Measurements from ENCODE around the gene PTX4. TPM values are rescaled to one million over a fixed set of nuclear protein-coding genes. Genes with fewer than 3 reads are reported as not detected.
A peak's percentile ranks its signal among the peaks of the same experiment; 100 is the strongest.

PTX4 gene
- total and polyA plus RNA-seq, 4 donors: 0.08 to 0.61 TPM; not detected in 2

DNA sequence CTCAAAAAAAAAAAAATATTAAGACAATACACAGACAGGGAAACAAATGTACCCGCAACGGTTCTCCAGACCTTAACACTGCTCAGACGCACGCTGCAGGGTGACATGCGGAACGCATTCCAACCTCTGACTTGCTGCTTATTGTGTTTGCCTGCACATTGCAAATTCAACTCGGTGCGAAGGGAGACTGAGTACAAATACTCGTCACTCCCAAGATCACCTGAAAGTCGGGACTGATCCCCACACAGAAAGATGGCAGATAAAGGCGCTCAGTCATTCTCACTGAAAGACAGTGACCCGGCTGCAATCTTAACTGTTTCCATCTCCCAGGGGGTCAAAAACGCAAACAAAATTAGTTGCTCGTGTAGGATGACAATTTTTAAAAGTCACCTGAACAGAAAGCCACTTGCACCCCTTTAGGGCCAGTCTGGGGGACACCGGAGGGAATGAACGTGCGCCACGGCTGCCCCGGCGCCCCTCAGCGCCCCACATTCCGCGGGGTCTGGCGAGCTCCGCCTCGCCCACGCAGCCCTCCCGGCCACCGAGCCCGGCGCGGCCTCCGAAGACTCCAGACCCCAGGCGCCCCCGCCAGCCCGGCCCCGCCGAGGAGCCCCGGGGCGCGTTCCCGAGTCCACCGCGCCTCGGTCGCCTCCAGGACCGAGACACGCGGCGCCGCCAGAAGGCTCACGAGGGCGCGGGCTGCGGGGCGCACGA lies 14.5 kb downstream of the PTX4 start:
- Histone ChIP-seq H3K27ac (ENCODE audit: low read depth in 1 of 2, low read length in 2 of 2) (no peak overlapping the region), H3K4me1 (ENCODE audit: control insufficient read depth in 4 of 4, insufficient read depth in 4 of 4, low read length in 3 of 4) (peaks cover 13 to 35% (median 24%) of the 10 kb centered on the region in 4 donors), H3K36me3 (ENCODE audit: control insufficient read depth in 4 of 4, insufficient read depth in 3 of 4, low read depth in 1 of 4, low read length in 3 of 4) (no peaks in the 10 kb centered on the region), H3K9me3 (ENCODE audit: control insufficient read depth in 4 of 4, low read length in 3 of 4) (peaks cover 0 to 1% (median 0%) of the 10 kb centered on the region in 4 donors), H3K27me3 (ENCODE audit: control insufficient read depth in 4 of 4, insufficient read depth in 4 of 4, low read length in 3 of 4) (no peaks in the 10 kb centered on the region), H3K9ac (ENCODE audit: low read depth in 1 of 2, low read length in 2 of 2) (peak overlapping the region; percentile 66 to 72), H3K4me3 (ENCODE audit: low read depth in 1 of 3, low read length in 3 of 3) (peak overlapping the region; percentile 51 to 94 (median 94))
- no peak for TF ChIP-seq EGR1 (IDR thresholded peaks at IDR 0.05; ENCODE audit: low read depth in 2 of 2)
- TF ChIP-seq HNF4A (conservative IDR thresholded peaks at IDR 0.05): no peak
- TF ChIP-seq HNF4G (IDR thresholded peaks at IDR 0.05): no peak
- TF ChIP-seq, protein P1, sequence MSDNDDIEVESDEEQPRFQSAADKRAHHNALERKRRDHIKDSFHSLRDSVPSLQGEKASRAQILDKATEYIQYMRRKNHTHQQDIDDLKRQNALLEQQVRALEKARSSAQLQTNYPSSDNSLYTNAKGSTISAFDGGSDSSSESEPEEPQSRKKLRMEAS (IDR thresholded peaks at IDR 0.05): no peak
- TF ChIP-seq ATF3 (IDR thresholded peaks at IDR 0.05): no peak
- TF ChIP-seq GABPA (IDR thresholded peaks at IDR 0.05 in 1 of 2, conservative IDR thresholded peaks at IDR 0.05 in 1 of 2): no peak
- no peak for TF ChIP-seq RAD21 (IDR thresholded peaks at IDR 0.05)
- TF ChIP-seq YY1 (IDR thresholded peaks at IDR 0.05): no peak
- TF ChIP-seq TAF1 (conservative IDR thresholded peaks at IDR 0.05): no peak
- no peak for TF ChIP-seq FOXA1 (IDR thresholded peaks at IDR 0.05)
- TF ChIP-seq FOXA2 (IDR thresholded peaks at IDR 0.05): no peak
- TF ChIP-seq JUND (IDR thresholded peaks at IDR 0.05): no peak
- no peak for TF ChIP-seq SP1 (IDR thresholded peaks at IDR 0.05)
- no peak for TF ChIP-seq ZBTB33 (IDR thresholded peaks at IDR 0.05)
- DNase-seq (ENCODE audit: low spot score): no peak
- 12% methylated on average over 57 of the region's 57 CpGs for WGBS

- H3K4me1 ChIP-seq (ENCODE audit: control insufficient read depth in 4 of 4, insufficient read depth in 4 of 4, low read length in 3 of 4): peaks cover 13 to 35% (median 24%) of the 10 kb centered on the region in 4 donors
- H3K4me3 ChIP-seq (ENCODE audit: low read depth in 1 of 3, low read length in 3 of 3): no peak overlapping the region
- DNase-seq (ENCODE audit: low spot score): no peak
- H3K36me3 ChIP-seq (ENCODE audit: control insufficient read depth in 4 of 4, insufficient read depth in 3 of 4, low read depth in 1 of 4, low read length in 3 of 4): no peaks in the 10 kb centered on the region
- TF ChIP-seq REST (IDR thresholded peaks at IDR 0.05) (no peak), EGR1 (IDR thresholded peaks at IDR 0.05; ENCODE audit: low read depth in 2 of 2) (no peak), RXRA (IDR thresholded peaks at IDR 0.05) (no peak), GABPA (IDR thresholded peaks at IDR 0.05 in 1 of 2, conservative IDR thresholded peaks at IDR 0.05 in 1 of 2) (no peak), HNF4G (IDR thresholded peaks at IDR 0.05) (no peak), CTCF (IDR thresholded peaks at IDR 0.05; ENCODE audit: low read depth, low read length, missing input control) (no peak), FOXA2 (IDR thresholded peaks at IDR 0.05) (no peak), SP1 (IDR thresholded peaks at IDR 0.05) (no peak), FOXA1 (IDR thresholded peaks at IDR 0.05) (no peak), YY1 (IDR thresholded peaks at IDR 0.05) (no peak), ZBTB33 (IDR thresholded peaks at IDR 0.05) (no peak), RAD21 (IDR thresholded peaks at IDR 0.05) (no peak), HNF4A (conservative IDR thresholded peaks at IDR 0.05) (no peak)
- no peak overlapping the region for H3K9ac ChIP-seq (ENCODE audit: low read depth in 1 of 2, low read length in 2 of 2)
- H3K27me3 ChIP-seq (ENCODE audit: control insufficient read depth in 4 of 4, insufficient read depth in 4 of 4, low read length in 3 of 4): no peaks in the 10 kb centered on the region
- H3K27ac ChIP-seq (ENCODE audit: low read depth in 1 of 2, low read length in 2 of 2): no peak overlapping the region
- no peaks in the 10 kb centered on the region for H3K9me3 ChIP-seq (ENCODE audit: control insufficient read depth in 4 of 4, low read length in 3 of 4)
- WGBS: 76% methylated on average over 3 of the region's 3 CpGs
Observed at GRCh38 chr16:1472974-1473373, 15.8 kb downstream of the PTX4 start.

Measured in liver (tissue), 9 donors.